Endometrium (tissue), 2 donors: Measurements from ENCODE around the gene ADCY9.
A peak's percentile ranks its signal among the peaks of the same experiment; 100 is the strongest.
"Not testable (repeated sequence)": the region's sequence is repeated elsewhere in the genome, so short reads cannot be mapped to it uniquely, and the experiment has no call there.

Source experiments
- FAIRE-seq: peaks from 2 replicates; lab custom pipeline; 2012; peaks lifted over from hg19 to GRCh38; lab: Jason Lieb, UNC
- donor health status: control.
- donor health status: control.

ADCY9 gene

GRCh38 chr16:4093495-4094126, 22.6 kb downstream of the ADCY9 start:
- no peak for FAIRE-seq

GRCh38 chr16:4092547-4093265, 23.5 kb downstream of the ADCY9 start:
- no peak for FAIRE-seq

GRCh38 chr16:4091240-4092012, 24.8 kb downstream of the ADCY9 start:
- FAIRE-seq = no peak

GRCh38 chr16:4090351-4090851, 25.8 kb downstream of the ADCY9 start:
- peak; percentile 55 for FAIRE-seq

DNA sequence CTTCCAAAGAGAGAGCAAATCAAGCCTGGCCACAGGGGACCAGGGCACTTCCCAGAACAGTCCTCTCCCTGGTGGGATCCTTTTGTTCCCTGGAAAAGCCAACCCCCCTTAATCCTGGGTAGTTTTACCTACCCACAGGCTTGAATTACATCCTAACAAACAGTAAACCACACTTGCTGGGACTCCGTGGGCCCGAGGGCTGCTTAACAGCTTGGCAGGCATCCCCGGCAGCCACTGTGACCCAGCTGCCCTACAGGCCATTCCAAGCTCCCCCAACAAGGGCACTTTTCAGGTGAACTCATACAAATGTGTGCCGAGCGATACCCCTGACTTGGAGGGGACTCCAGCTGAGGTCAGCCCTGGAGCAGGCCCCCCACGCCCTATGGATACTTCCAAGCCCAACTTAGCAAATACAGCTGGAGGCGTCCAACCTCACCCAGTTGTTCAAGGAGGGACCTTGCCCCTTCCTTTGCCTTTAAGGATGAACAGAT, 26.4 kb downstream of the ADCY9 start:
- FAIRE-seq = no peak

GRCh38 chr16:4089251-4089810, 26.9 kb downstream of the ADCY9 start:
- no peak for FAIRE-seq

GRCh38 chr16:4087990-4088577, 28.2 kb downstream of the ADCY9 start:
- no peak for FAIRE-seq

DNA sequence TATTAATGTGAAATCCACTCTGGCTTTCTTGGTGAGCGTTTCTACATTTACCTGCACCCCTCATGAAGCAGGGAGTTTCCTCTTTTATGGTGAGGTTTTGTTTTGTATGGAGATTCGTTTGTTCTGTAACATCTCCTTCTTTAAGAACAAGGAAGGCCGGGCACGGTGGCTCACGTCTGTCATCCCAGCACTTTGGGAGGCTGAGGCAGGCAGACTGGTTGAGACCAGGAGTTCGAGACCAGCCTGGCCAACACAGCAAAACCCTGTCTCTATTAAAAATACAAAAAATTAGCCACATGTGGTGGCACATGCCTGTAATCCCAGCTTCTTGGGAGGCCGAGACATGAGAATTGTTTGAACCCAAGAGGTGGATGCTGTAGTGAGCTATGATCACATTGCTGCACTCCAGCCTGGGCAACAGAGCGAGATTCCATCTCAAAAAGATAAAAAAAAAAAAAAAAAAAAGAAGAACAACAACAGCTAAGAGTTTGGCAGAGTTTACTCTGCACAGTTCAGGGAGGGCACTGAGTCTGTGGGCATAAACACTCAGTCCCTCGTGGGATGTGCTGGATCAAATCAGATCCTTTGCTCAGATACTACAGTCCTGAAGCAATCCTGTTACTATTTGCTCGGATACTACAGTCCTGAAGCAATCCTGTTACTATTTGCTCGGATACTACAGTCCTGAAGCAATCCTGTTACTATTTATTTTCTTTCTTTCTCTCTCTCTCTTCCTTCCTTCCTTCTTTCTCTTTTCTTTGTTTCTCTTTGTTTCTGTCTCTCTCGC, 28.9 kb downstream of the ADCY9 start:
- no peak for FAIRE-seq

- FAIRE-seq = no peak
These were observed 30.1 kb downstream of the ADCY9 start for GRCh38 chr16:4086153-4086552.

- FAIRE-seq = no peak
These were observed 30.8 kb downstream of the ADCY9 start for GRCh38 chr16:4085405-4085970.

DNA sequence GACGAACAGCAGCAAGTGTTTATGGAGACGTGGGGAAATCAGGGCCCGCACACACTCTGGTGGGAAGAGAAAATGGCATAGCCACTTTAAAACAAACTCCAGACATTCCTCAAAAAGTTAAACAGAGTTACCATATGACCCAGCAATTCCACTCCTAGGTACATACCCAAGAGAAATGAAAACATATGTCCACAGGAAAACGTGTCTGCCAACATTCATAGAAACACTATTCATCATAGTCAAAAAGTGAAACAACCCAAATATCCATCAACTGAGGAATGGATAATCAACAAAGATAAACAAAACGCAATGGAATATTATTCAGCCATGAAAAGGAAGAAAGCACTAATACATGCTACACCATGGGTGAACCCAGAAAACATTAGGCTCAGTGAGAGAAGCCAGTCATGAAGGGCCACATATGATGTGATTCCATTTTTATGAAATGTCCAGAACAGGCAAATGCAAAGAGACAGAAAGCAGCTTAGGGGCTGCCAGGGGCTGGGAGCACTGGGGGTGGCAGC, 32.8 kb downstream of the ADCY9 start:
- FAIRE-seq = no peak

DNA sequence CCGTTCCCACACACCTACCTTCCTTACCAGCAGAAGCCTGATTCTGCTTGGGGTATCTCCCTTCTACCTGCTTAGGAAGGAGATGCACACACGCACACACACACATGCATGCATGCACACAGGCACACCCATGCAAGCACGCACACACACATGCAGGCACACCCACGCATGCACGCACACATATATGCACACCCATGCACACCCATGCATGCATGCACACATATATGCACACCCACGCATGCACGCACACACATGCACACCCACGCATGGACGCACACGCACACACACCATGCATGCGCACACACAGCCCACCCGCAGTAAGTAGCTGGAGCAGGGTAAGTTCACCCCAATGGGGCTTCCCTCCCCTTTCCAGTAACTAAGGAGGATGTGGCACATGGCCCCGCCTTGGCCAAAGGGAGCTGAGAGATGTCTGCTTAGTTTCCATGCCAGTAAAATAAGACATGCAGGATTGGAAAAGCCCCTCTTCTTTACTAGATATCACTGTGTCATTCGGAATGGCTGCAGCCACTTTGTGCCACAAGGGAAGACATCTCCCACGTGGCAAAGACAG, 33.7 kb downstream of the ADCY9 start:
- FAIRE-seq = no peak

GRCh38 chr16:4081521-4082021, 34.7 kb downstream of the ADCY9 start:
- no peak for FAIRE-seq

DNA sequence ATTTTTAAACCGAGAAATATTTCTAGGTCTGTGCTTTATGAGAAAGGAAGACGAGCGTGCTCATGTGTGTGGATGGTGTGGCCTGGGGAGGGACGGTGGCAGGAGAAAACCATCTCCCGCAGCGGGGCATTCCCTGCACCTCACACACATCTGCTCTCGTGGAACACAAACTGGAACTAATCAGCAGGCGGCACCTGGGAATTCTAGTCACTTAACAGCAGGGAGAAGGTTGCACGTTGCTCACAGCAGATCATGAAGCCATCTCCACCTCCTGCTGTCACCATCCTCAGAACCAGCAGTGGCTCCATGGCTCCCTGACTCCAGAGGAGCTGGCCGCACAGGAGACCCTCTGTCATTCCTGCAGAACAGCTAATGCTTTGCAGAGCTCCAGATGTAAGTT, 35.2 kb downstream of the ADCY9 start:
- no peak for FAIRE-seq

DNA sequence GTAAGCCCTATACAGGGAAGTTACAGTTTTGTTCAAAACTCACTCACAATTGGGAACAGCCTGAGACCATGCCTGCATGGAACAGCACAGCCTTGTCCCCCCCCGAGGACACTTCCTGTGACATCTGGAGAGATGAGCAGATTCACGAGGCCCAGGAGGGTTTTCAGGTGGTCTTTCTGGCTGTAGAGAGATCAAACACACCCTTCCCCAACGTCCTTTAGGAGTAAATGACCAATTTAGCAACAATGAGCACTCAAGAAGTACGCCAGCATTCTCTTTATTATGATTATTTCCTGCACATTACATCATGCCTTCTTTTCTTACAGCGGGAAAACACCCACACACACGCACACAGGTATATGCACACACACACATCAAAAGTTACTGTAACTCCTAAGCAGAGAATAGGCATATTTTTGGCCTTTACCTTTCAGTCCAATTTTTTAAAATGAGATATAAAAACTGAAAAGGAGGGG, 39.0 kb downstream of the ADCY9 start:
- FAIRE-seq = no peak

DNA sequence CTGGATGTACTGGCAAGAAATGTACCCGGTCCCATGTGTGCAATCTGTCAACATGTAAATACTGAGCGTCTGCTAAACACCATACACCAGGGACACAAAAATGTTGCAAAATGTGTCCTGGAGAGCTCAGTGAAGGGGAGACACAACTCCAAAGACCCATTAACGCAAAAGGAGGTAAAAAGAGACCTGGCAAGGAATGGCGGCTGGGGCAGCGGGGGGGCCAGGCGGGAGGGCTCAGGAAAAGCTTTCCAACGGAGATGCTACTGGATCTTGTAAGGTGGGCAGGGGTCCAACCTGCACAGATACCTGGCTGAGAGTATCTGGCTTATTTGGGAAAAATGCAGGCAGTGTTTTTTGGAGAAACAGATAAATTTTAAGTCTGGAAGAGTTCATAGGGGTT, 40.7 kb downstream of the ADCY9 start:
- FAIRE-seq = no peak

GRCh38 chr16:4073150-4073549, 43.1 kb downstream of the ADCY9 start:
- not testable (repeated sequence) for FAIRE-seq

GRCh38 chr16:4071686-4072561, 44.3 kb downstream of the ADCY9 start:
- no peak for FAIRE-seq

- no peak for FAIRE-seq
These were observed 45.3 kb downstream of the ADCY9 start for GRCh38 chr16:4070936-4071335.
